HG03175 (cell line): ENCODE results near the gene KLHL11.

ENCODE experiments used
- ATAC-seq: cut with Tn5 transposase; IDR thresholded peaks from one replicate; pipeline ENCODE4 v1.9.1; 2021; ENCODE audit warnings: mild to moderate bottlenecking, moderate library complexity; ENCODE audit not compliant: unreplicated experiment

The KLHL11 gene

GRCh38 chr17:41811549-41812380 lies 53.5 kb downstream of the KLHL11 start, which contains the start of gene P3H4:
TSS of gene P3H4 (minus strand) at chr17:41811949. CDS start at chr17:41811915, 34 bp downstream.
- peak; percentile 68 for ATAC-seq

- no peak for ATAC-seq
Measured at GRCh38 chr17:41810659-41811548, 54.3 kb downstream of the KLHL11 start.

GRCh38 chr17:41806685-41807445 lies 58.4 kb downstream of the KLHL11 start:
- ATAC-seq, result no peak
